Gastrocnemius medialis (tissue), 4 donors: Measurements from ENCODE around the gene DOCK7.

Experiments used
- CTCF ChIP-seq, 5 experiments: fragments of 450-650 bp in 3 of 5; fragments of 200-600 bp in 2 of 5; sonication (generic) in 2 of 5; IDR thresholded peaks in 4 of 5; conservative IDR thresholded peaks in 1 of 5; 1 replicate in 4 of 5; 2 replicates in 1 of 5; pipeline ENCODE4 v1.5.1; 2016 to 2019; ENCODE audit warnings: antibody characterized with exemption in 5 of 5, mild to moderate bottlenecking in 3 of 5, moderate library complexity in 3 of 5
- POLR2A ChIP-seq, 2 donors: fragments of 450-650 bp; IDR thresholded peaks; one replicate each; pipeline ENCODE4 v1.6.1; 2017; ENCODE audit warnings: antibody characterized with exemption in 2 of 2, mild to moderate bottlenecking in 2 of 2, moderate library complexity in 2 of 2

- TF ChIP-seq CTCF (IDR thresholded peaks at IDR 0.05 in 4 of 5, conservative IDR thresholded peaks at IDR 0.05 in 1 of 5) (no peak), POLR2A (IDR thresholded peaks at IDR 0.05) (peak; percentile 59 to 61)
Measured at GRCh38 chr1:62436039-62436465, 252.1 kb downstream of the DOCK7 start.
